SU-DHL-6 (cell line): ENCODE data around the gene PYY.

Experiments
- H2AFZ ChIP-seq: fragments of 200-600 bp; sonication (generic); 2 replicates; pipeline ENCODE4 v1.6.1; 2014; ENCODE audit warnings: low read depth, mild to moderate bottlenecking, moderate library complexity, mixed read lengths, antibody characterized with exemption, low read length; ENCODE audit not compliant: severe bottlenecking
- H3F3A ChIP-seq: fragments of 200-600 bp; shearing (Covaris generic); 2 replicates; pipeline ENCODE4 v1.6.0; 2016; ENCODE audit warnings: antibody characterized with exemption, mild to moderate bottlenecking; ENCODE audit not compliant: insufficient read depth
- H3K27ac ChIP-seq: fragments of 200-600 bp; sonication (generic); 2 replicates; pipeline ENCODE4 v1.5.1; 2016; ENCODE audit warnings: low read depth, mild to moderate bottlenecking, low read length, moderate library complexity, mixed read lengths
- H3K27me3 ChIP-seq: fragments of 200-600 bp; sonication (generic), shearing (Covaris generic); 2 replicates; pipeline ENCODE4 v1.6.0; 2014; ENCODE audit warnings: mild to moderate bottlenecking, low read length
- H3K36me3 ChIP-seq: fragments of 200-600 bp; sonication (generic); 2 replicates; pipeline ENCODE4 v1.6.1; 2014; ENCODE audit warnings: mild to moderate bottlenecking, low read length, mixed read lengths
- H3K4me2 ChIP-seq: fragments of 300-600, 200-600 bp; shearing (Covaris generic), sonication (generic); 2 replicates; pipeline ENCODE4 v1.6.0; 2014; ENCODE audit warnings: low read length, low read depth, mild to moderate bottlenecking; ENCODE audit not compliant: poor library complexity, severe bottlenecking
- H3K4me3 ChIP-seq: fragments of 200-600 bp; sonication (generic); 2 replicates; pipeline ENCODE4 v1.5.1; 2014; ENCODE audit warnings: antibody characterized with exemption, low read length, mild to moderate bottlenecking, mixed read lengths; ENCODE audit not compliant: insufficient read depth, poor library complexity, severe bottlenecking
- H3K79me2 ChIP-seq: fragments of 200-600 bp; sonication (generic); 2 replicates; pipeline ENCODE4 v1.6.1; 2014; ENCODE audit warnings: mild to moderate bottlenecking, low read length, moderate library complexity; ENCODE audit not compliant: insufficient read depth
- H3K9ac ChIP-seq: fragments of 200-600 bp; sonication (generic); 2 replicates; pipeline ENCODE4 v1.7.0; 2014; ENCODE audit warnings: mild to moderate bottlenecking, low read length
- H3K9me2 ChIP-seq: fragments of 200-600 bp; sonication (generic); replicated peaks from 2 replicates; pipeline ENCODE4 v1.6.1; 2014; ENCODE audit warnings: low read length; ENCODE audit not compliant: insufficient read depth
- H3K9me3 ChIP-seq: fragments of 200-600 bp; sonication (generic); 2 replicates; pipeline ENCODE4 v1.6.1; 2014; ENCODE audit warnings: low read length, mixed read lengths; ENCODE audit not compliant: insufficient read depth
- H4K20me1 ChIP-seq: fragments of 200-600 bp; sonication (generic); 2 replicates; pipeline ENCODE4 v1.6.1; 2014; ENCODE audit warnings: low read depth, mild to moderate bottlenecking, antibody characterized with exemption, low read length, moderate library complexity, mixed read lengths
- CTCF ChIP-seq: fragments of 200-600 bp; sonication (generic); IDR thresholded peaks from one replicate; pipeline ENCODE4 v1.5.1; 2017; ENCODE audit warnings: antibody characterized with exemption, mild to moderate bottlenecking, low read length, moderate library complexity; ENCODE audit not compliant: insufficient read depth, poor library complexity, severe bottlenecking
- EZH2phosphoT487 ChIP-seq: fragments of 200-600 bp; sonication (generic), shearing (Covaris generic); conservative IDR thresholded peaks from 2 replicates; pipeline ENCODE4 v1.6.1; 2018; ENCODE audit warnings: mild to moderate bottlenecking, antibody characterized with exemption, low read length, moderate library complexity, mixed read lengths

Gene PYY

GRCh38 chr17:43907998-43908721, 45.6 kb downstream of the PYY start:
- Histone ChIP-seq H3K4me3 (no peak overlapping the region), H4K20me1 (no peaks in the 10 kb centered on the region), H3K9me2 (no peaks in the 10 kb centered on the region), H3K36me3 (no peaks in the 10 kb centered on the region), H3F3A (no peaks in the 10 kb centered on the region), H3K79me2 (no peaks in the 10 kb centered on the region), H3K9ac (no peak overlapping the region), H3K4me2 (no peak overlapping the region), H2AFZ (no peak overlapping the region), H3K27ac (no peak overlapping the region), H3K9me3 (no peaks in the 10 kb centered on the region), H3K27me3 (no peaks in the 10 kb centered on the region)
- TF ChIP-seq EZH2phosphoT487 (no peak), CTCF (no peak)

- H3K4me2 ChIP-seq = no peak within 1 kb of the TSS
- no peaks in the 10 kb centered on the region for H3F3A ChIP-seq
- H3K9me2 ChIP-seq = no peaks in the 10 kb centered on the region
- H3K9ac ChIP-seq = no peak within 1 kb of the TSS
- H3K27me3 ChIP-seq = no peaks in the 10 kb centered on the region
- no peak for TF ChIP-seq EZH2phosphoT487
- no peak for TF ChIP-seq CTCF
- no peak within 1 kb of the TSS for H3K4me3 ChIP-seq
- no peaks in the 10 kb centered on the region for H3K36me3 ChIP-seq
- H4K20me1 ChIP-seq = no peaks in the 10 kb centered on the region
- no peaks in the 10 kb centered on the region for H3K79me2 ChIP-seq
- H2AFZ ChIP-seq = no peak within 1 kb of the TSS
- H3K9me3 ChIP-seq = no peaks in the 10 kb centered on the region
- H3K27ac ChIP-seq = no peak within 1 kb of the TSS
Observed at GRCh38 chr17:43907425-43907981, 46.2 kb downstream of the PYY start, which contains the start of gene MPP2. MPP2 (minus strand) TSS chr17:43907536; CDS start chr17:43904460, 3,076 bp downstream.

GRCh38 chr17:43906951-43907424, 46.8 kb downstream of the PYY start:
- Histone ChIP-seq H3K9me2 (no peaks in the 10 kb centered on the region), H3K79me2 (no peaks in the 10 kb centered on the region), H3K27me3 (no peaks in the 10 kb centered on the region), H3K27ac (no peak overlapping the region), H3K4me3 (no peak overlapping the region), H3K36me3 (no peaks in the 10 kb centered on the region), H3K9me3 (no peaks in the 10 kb centered on the region), H3K9ac (no peak overlapping the region), H2AFZ (no peak overlapping the region), H4K20me1 (no peaks in the 10 kb centered on the region), H3F3A (no peaks in the 10 kb centered on the region), H3K4me2 (no peak overlapping the region)
- TF ChIP-seq EZH2phosphoT487 (no peak), CTCF (no peak)
